GM19043 (cell line): ENCODE measurements around the gene RALGDS.
A peak's percentile ranks its signal among the peaks of the same experiment; 100 is the strongest.
"Not testable (repeated sequence)": the region's sequence is repeated elsewhere in the genome, so short reads cannot be mapped to it uniquely, and the experiment has no call there.

Experiments
- ATAC-seq: cut with Tn5 transposase; IDR thresholded peaks from one replicate; pipeline ENCODE4 v1.9.1; 2021; ENCODE audit warnings: low read depth; ENCODE audit not compliant: unreplicated experiment

Gene RALGDS

GRCh38 chr9:133121198-133121914, at the start of gene RALGDS:
Gene RALGDS, minus strand, starts transcription at chr9:133121240. Its CDS starts 86 bp downstream, at chr9:133121154.
- ATAC-seq, result peak; percentile 45

GRCh38 chr9:133170716-133171115, 49.7 kb upstream of the RALGDS start:
- ATAC-seq, result no peak

- ATAC-seq, result not testable (repeated sequence)
Observed at GRCh38 chr9:133169687-133170086, 48.6 kb upstream of the RALGDS start.

GRCh38 chr9:133169102-133169501, 48.1 kb upstream of the RALGDS start:
- no peak for ATAC-seq

- no peak for ATAC-seq
Observed at GRCh38 chr9:133168432-133168831, 47.4 kb upstream of the RALGDS start.

- ATAC-seq, result no peak
Observed at GRCh38 chr9:133167769-133168168, 46.7 kb upstream of the RALGDS start.

- ATAC-seq, result no peak
Observed at GRCh38 chr9:133167096-133167730, 46.2 kb upstream of the RALGDS start.

- ATAC-seq, result no peak
Observed at GRCh38 chr9:133166392-133166791, 45.4 kb upstream of the RALGDS start.

- ATAC-seq, result no peak
Observed at GRCh38 chr9:133165452-133165730, 44.4 kb upstream of the RALGDS start.

- ATAC-seq, result no peak
Observed at GRCh38 chr9:133164191-133164590, 43.2 kb upstream of the RALGDS start.

- ATAC-seq, result no peak
Observed at GRCh38 chr9:133163504-133164172, 42.6 kb upstream of the RALGDS start, which contains the start of gene GBGT1. Gene GBGT1, minus strand, starts transcription at chr9:133163914. Its CDS starts 1,502 bp downstream, at chr9:133162412.

GRCh38 chr9:133162861-133163503, 41.9 kb upstream of the RALGDS start:
- ATAC-seq, result no peak

- ATAC-seq, result no peak
Observed at GRCh38 chr9:133161547-133161950, 40.5 kb upstream of the RALGDS start.

GRCh38 chr9:133160742-133161546, 39.9 kb upstream of the RALGDS start:
- ATAC-seq, result no peak

- ATAC-seq, result no peak
Observed at GRCh38 chr9:133158695-133159094, 37.7 kb upstream of the RALGDS start.

- ATAC-seq, result no peak
Observed at GRCh38 chr9:133155156-133155555, 34.1 kb upstream of the RALGDS start.

- ATAC-seq, result no peak
Observed at GRCh38 chr9:133154097-133154989, 33.3 kb upstream of the RALGDS start.

- no peak for ATAC-seq
Observed at GRCh38 chr9:133153227-133154096, 32.4 kb upstream of the RALGDS start.
